HL-60 (cell line): ENCODE data around the gene DPEP3.
"Not testable (repeated sequence)": the region's sequence is repeated elsewhere in the genome, so short reads cannot be mapped to it uniquely, and the experiment has no call there.

Experiments
- POLR2AphosphoS5 ChIP-seq: IDR thresholded peaks from 2 replicates; pipeline ENCODE4 v1.6.1; 2012; ENCODE audit warnings: low read depth
- REST ChIP-seq: IDR thresholded peaks from 2 replicates; pipeline ENCODE4 v1.6.1; 2012; ENCODE audit warnings: low read depth; ENCODE audit not compliant: insufficient replicate concordance
- TF ChIP-seq, protein P1 (sequence below): IDR thresholded peaks from one replicate; pipeline ENCODE4 v1.5.1; 2011; ENCODE audit warnings: low read length, control low read depth, inconsistent platforms; ENCODE audit not compliant: insufficient read depth

GRCh38 chr16:67994040-67994408 lies 13.7 kb upstream of the DPEP3 start:
- TF ChIP-seq, protein P1, sequence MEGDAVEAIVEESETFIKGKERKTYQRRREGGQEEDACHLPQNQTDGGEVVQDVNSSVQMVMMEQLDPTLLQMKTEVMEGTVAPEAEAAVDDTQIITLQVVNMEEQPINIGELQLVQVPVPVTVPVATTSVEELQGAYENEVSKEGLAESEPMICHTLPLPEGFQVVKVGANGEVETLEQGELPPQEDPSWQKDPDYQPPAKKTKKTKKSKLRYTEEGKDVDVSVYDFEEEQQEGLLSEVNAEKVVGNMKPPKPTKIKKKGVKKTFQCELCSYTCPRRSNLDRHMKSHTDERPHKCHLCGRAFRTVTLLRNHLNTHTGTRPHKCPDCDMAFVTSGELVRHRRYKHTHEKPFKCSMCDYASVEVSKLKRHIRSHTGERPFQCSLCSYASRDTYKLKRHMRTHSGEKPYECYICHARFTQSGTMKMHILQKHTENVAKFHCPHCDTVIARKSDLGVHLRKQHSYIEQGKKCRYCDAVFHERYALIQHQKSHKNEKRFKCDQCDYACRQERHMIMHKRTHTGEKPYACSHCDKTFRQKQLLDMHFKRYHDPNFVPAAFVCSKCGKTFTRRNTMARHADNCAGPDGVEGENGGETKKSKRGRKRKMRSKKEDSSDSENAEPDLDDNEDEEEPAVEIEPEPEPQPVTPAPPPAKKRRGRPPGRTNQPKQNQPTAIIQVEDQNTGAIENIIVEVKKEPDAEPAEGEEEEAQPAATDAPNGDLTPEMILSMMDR = not testable (repeated sequence)
- TF ChIP-seq POLR2AphosphoS5, REST: not testable (repeated sequence)
